ENCODE data around the gene SLC22A23. TPM values are rescaled to one million over a fixed set of nuclear protein-coding genes. Genes with fewer than 3 reads are reported as not detected.

Gene SLC22A23
- total and polyA plus RNA-seq, 4 donors = 4.9 to 45.4 (median 19.7) TPM

DNA sequence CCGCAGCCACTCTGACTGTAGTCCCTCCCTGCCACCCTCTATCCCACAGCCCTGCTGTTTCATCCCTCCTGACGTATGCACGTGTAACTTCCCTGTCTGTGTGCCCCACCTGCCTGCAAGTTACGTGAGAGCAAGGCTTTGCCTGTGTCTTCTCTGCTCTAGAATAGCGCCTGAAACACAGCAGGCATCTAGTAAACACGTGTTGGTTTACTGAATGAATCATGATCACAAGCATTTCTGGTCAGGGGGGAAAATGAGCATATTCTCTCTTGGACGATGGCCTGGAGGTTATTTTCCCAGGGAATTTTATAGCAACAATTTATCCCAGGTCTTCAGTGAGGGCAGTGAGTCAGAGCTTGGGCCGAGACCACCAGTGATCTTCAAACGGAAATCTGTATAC lies 159.8 kb downstream of the SLC22A23 start:
- no peak overlapping the region for H3K27ac ChIP-seq (ENCODE audit: low read depth in 1 of 2, low read length in 2 of 2)
- no peak for DNase-seq (ENCODE audit: low spot score)
- no peaks in the 10 kb centered on the region for H3K27me3 ChIP-seq (ENCODE audit: control insufficient read depth in 4 of 4, insufficient read depth in 4 of 4, low read length in 3 of 4)
- no peak overlapping the region for H3K9ac ChIP-seq (ENCODE audit: low read depth in 1 of 2, low read length in 2 of 2)
- no peak for TF ChIP-seq GABPA (IDR thresholded peaks at IDR 0.05 in 1 of 2, conservative IDR thresholded peaks at IDR 0.05 in 1 of 2)
- TF ChIP-seq FOXA1 (IDR thresholded peaks at IDR 0.05) = no peak
- TF ChIP-seq NR2F2 (IDR thresholded peaks at IDR 0.05) = no peak
- 90% methylated on average over 9 of the region's 9 CpGs for WGBS
- H3K4me3 ChIP-seq (ENCODE audit: low read depth in 1 of 3, low read length in 3 of 3) = no peak overlapping the region
- H3K9me3 ChIP-seq (ENCODE audit: control insufficient read depth in 4 of 4, low read length in 3 of 4) = no peaks in the 10 kb centered on the region
- peaks cover 2 to 10% (median 5%) of the 10 kb centered on the region in 4 donors for H3K36me3 ChIP-seq (ENCODE audit: control insufficient read depth in 4 of 4, insufficient read depth in 3 of 4, low read depth in 1 of 4, low read length in 3 of 4)
- peaks cover 2 to 17% (median 10%) of the 10 kb centered on the region in 4 donors for H3K4me1 ChIP-seq (ENCODE audit: control insufficient read depth in 4 of 4, insufficient read depth in 4 of 4, low read length in 3 of 4)

DNA sequence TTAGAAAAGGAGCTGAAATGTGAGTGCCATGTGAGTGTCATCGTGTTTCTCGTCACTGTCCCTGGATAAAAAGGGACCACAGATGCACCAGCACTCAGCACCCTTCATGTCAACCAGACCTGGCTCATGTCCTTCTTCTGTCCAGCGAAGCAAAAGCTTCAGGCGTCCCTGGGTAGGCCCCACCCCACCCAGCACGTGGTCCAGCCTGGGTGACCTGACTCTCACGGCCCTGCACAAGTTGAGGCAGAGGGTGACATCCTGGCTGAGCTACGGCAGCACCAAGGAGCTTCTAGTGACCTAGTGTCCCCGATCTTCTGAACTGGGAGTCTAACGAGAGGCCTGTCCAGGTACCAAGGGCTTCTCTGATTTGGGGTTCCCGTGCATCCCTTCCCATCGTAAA lies 160.3 kb downstream of the SLC22A23 start:
- TF ChIP-seq TAF1 (conservative IDR thresholded peaks at IDR 0.05) = no peak
- TF ChIP-seq, protein P1, sequence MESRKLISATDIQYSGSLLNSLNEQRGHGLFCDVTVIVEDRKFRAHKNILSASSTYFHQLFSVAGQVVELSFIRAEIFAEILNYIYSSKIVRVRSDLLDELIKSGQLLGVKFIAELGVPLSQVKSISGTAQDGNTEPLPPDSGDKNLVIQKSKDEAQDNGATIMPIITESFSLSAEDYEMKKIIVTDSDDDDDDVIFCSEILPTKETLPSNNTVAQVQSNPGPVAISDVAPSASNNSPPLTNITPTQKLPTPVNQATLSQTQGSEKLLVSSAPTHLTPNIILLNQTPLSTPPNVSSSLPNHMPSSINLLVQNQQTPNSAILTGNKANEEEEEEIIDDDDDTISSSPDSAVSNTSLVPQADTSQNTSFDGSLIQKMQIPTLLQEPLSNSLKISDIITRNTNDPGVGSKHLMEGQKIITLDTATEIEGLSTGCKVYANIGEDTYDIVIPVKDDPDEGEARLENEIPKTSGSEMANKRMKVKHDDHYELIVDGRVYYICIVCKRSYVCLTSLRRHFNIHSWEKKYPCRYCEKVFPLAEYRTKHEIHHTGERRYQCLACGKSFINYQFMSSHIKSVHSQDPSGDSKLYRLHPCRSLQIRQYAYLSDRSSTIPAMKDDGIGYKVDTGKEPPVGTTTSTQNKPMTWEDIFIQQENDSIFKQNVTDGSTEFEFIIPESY (IDR thresholded peaks at IDR 0.05) = no peak
- TF ChIP-seq, protein P2, sequence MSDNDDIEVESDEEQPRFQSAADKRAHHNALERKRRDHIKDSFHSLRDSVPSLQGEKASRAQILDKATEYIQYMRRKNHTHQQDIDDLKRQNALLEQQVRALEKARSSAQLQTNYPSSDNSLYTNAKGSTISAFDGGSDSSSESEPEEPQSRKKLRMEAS (IDR thresholded peaks at IDR 0.05) = no peak
- TF ChIP-seq SP1 (IDR thresholded peaks at IDR 0.05) = no peak
- TF ChIP-seq JUND (IDR thresholded peaks at IDR 0.05) = no peak
- no peak for TF ChIP-seq FOXA1 (IDR thresholded peaks at IDR 0.05)
- TF ChIP-seq, protein P3, sequence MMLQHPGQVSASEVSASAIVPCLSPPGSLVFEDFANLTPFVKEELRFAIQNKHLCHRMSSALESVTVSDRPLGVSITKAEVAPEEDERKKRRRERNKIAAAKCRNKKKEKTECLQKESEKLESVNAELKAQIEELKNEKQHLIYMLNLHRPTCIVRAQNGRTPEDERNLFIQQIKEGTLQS (IDR thresholded peaks at IDR 0.05) = no peak
- TF ChIP-seq RXRA (IDR thresholded peaks at IDR 0.05) = no peak
- no peak for TF ChIP-seq YY1 (IDR thresholded peaks at IDR 0.05)
- no peak for TF ChIP-seq EGR1 (IDR thresholded peaks at IDR 0.05; ENCODE audit: low read depth in 2 of 2)
- no peak for TF ChIP-seq RAD21 (IDR thresholded peaks at IDR 0.05)
- TF ChIP-seq NR2F2 (IDR thresholded peaks at IDR 0.05) = no peak
- no peak for TF ChIP-seq HNF4G (IDR thresholded peaks at IDR 0.05)
- TF ChIP-seq FOXA2 (IDR thresholded peaks at IDR 0.05) = no peak
- TF ChIP-seq, protein P4, sequence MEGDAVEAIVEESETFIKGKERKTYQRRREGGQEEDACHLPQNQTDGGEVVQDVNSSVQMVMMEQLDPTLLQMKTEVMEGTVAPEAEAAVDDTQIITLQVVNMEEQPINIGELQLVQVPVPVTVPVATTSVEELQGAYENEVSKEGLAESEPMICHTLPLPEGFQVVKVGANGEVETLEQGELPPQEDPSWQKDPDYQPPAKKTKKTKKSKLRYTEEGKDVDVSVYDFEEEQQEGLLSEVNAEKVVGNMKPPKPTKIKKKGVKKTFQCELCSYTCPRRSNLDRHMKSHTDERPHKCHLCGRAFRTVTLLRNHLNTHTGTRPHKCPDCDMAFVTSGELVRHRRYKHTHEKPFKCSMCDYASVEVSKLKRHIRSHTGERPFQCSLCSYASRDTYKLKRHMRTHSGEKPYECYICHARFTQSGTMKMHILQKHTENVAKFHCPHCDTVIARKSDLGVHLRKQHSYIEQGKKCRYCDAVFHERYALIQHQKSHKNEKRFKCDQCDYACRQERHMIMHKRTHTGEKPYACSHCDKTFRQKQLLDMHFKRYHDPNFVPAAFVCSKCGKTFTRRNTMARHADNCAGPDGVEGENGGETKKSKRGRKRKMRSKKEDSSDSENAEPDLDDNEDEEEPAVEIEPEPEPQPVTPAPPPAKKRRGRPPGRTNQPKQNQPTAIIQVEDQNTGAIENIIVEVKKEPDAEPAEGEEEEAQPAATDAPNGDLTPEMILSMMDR (IDR thresholded peaks at IDR 0.05; ENCODE audit: low read depth, low read length, missing input control) = no peak
- TF ChIP-seq HNF4A (conservative IDR thresholded peaks at IDR 0.05) = no peak
- TF ChIP-seq GABPA (IDR thresholded peaks at IDR 0.05 in 1 of 2, conservative IDR thresholded peaks at IDR 0.05 in 1 of 2) = no peak
- TF ChIP-seq, protein P5, sequence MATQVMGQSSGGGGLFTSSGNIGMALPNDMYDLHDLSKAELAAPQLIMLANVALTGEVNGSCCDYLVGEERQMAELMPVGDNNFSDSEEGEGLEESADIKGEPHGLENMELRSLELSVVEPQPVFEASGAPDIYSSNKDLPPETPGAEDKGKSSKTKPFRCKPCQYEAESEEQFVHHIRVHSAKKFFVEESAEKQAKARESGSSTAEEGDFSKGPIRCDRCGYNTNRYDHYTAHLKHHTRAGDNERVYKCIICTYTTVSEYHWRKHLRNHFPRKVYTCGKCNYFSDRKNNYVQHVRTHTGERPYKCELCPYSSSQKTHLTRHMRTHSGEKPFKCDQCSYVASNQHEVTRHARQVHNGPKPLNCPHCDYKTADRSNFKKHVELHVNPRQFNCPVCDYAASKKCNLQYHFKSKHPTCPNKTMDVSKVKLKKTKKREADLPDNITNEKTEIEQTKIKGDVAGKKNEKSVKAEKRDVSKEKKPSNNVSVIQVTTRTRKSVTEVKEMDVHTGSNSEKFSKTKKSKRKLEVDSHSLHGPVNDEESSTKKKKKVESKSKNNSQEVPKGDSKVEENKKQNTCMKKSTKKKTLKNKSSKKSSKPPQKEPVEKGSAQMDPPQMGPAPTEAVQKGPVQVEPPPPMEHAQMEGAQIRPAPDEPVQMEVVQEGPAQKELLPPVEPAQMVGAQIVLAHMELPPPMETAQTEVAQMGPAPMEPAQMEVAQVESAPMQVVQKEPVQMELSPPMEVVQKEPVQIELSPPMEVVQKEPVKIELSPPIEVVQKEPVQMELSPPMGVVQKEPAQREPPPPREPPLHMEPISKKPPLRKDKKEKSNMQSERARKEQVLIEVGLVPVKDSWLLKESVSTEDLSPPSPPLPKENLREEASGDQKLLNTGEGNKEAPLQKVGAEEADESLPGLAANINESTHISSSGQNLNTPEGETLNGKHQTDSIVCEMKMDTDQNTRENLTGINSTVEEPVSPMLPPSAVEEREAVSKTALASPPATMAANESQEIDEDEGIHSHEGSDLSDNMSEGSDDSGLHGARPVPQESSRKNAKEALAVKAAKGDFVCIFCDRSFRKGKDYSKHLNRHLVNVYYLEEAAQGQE (IDR thresholded peaks at IDR 0.05) = no peak
- Histone ChIP-seq H3K9ac (ENCODE audit: low read depth in 1 of 2, low read length in 2 of 2) (no peak overlapping the region), H3K27ac (ENCODE audit: low read depth in 1 of 2, low read length in 2 of 2) (no peak overlapping the region), H3K36me3 (ENCODE audit: control insufficient read depth in 4 of 4, insufficient read depth in 3 of 4, low read depth in 1 of 4, low read length in 3 of 4) (peaks cover 2 to 10% (median 5%) of the 10 kb centered on the region in 4 donors), H3K4me3 (ENCODE audit: low read depth in 1 of 3, low read length in 3 of 3) (no peak overlapping the region), H3K9me3 (ENCODE audit: control insufficient read depth in 4 of 4, low read length in 3 of 4) (no peaks in the 10 kb centered on the region), H3K27me3 (ENCODE audit: control insufficient read depth in 4 of 4, insufficient read depth in 4 of 4, low read length in 3 of 4) (no peaks in the 10 kb centered on the region), H3K4me1 (ENCODE audit: control insufficient read depth in 4 of 4, insufficient read depth in 4 of 4, low read length in 3 of 4) (peaks cover 2 to 17% (median 10%) of the 10 kb centered on the region in 4 donors)
- no peak for DNase-seq (ENCODE audit: low spot score)
- 92% methylated on average over 11 of the region's 11 CpGs for WGBS
